GM21717 (cell line): Measurements from ENCODE around the gene PALD1.
"Not testable (repeated sequence)": the region's sequence is repeated elsewhere in the genome, so short reads cannot be mapped to it uniquely, and the experiment has no call there.

Experiments used
- ATAC-seq: cut with Tn5 transposase; IDR thresholded peaks from one replicate; pipeline ENCODE4 v1.9.1; 2021; ENCODE audit warnings: mild to moderate bottlenecking, moderate library complexity; ENCODE audit not compliant: unreplicated experiment

Gene PALD1

DNA sequence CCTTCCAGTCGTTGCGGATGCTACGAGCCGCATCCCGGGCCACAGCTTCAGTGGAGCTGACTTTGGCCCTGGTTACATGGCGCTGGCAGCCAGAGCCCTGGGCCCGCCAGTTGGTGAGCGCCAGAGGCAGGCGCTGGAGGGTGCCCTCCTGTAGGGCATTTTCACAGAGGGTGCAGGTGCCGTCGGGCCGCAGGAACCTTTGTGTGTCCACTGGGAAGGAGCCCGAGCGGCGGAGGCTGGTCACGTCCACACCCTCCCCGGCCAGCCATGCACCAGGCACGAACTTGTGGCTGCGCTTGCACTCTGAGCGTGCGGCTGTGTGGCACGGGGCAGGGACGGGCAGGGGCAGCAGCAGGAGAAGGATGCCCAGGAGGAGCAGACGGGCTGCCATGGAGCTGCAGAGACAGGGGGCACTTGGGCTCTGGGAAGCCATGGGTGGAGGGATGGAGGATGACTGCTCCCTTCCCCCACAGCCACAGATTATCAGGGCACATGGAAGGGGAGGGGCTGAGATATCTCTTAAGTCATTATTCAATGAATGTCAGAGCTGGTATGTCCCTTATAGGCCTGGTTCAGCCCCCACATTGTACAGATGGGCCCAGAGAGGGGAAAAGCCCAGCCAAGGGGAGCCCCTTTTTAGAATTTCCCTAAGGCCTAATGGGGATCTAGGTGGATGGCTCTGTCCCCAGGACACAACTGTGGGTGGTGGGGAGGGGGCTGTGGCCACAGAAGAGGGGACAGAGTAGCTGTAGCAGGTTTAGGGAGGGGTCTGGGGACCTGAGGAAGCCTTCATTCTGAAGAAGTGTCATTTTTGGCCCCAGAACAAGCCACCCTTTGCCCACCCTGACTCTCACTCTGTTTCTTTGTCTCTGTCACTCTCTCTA is 122.2 kb downstream of the PALD1 start:
- ATAC-seq = no peak

- ATAC-seq = no peak
These were observed 123.2 kb downstream of the PALD1 start for GRCh38 chr10:70601746-70602145.

GRCh38 chr10:70602665-70603448 is 124.3 kb downstream of the PALD1 start, which contains the start of gene PRF1:
Gene PRF1, minus strand, starts transcription at chr10:70602741. Its CDS starts 1,839 bp downstream, at chr10:70600902.
- ATAC-seq = no peak

GRCh38 chr10:70603449-70603801 is 124.9 kb downstream of the PALD1 start:
- no peak for ATAC-seq

GRCh38 chr10:70604106-70604505 is 125.5 kb downstream of the PALD1 start:
- no peak for ATAC-seq

DNA sequence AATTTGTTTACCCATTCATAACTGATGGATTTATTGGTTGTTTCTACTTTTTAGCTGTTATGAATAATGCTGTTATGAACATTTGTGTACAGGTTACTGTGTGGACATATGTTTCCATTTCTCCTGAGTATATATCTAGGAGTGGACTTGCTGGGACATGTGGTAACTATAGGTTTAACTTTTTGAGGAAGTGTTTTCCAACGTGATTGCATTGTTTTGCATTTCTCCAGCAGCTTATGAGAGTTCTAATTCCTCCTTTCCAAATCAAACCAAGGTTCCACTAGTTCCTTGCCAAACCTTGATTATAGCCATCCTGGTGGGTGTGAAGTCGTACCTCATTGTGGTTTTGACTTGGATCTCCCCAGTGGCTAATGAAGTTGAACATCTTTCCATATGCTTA is 126.6 kb downstream of the PALD1 start:
- ATAC-seq = no peak

- ATAC-seq = no peak
These were observed 129.4 kb downstream of the PALD1 start for GRCh38 chr10:70607936-70608335.

DNA sequence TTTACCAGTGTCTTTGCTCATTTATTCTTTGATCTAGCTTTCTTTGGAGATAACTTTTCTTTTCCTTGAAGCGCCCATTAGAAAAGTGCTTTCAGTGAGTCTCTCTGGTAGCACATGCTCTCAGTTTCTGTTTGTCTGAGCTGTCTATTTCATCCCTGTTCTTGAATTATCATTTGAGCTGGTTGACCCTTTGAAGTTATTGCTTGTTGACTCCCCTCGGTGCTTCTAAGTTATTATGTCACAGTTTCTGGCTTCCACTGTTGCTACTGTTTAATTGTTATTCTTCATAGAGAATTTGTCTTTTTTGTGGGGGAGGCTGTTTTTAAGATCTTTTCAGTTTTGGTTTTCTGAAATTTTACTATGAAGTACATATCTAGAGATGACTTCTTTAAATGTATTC is 135.4 kb downstream of the PALD1 start:
- no peak for ATAC-seq

DNA sequence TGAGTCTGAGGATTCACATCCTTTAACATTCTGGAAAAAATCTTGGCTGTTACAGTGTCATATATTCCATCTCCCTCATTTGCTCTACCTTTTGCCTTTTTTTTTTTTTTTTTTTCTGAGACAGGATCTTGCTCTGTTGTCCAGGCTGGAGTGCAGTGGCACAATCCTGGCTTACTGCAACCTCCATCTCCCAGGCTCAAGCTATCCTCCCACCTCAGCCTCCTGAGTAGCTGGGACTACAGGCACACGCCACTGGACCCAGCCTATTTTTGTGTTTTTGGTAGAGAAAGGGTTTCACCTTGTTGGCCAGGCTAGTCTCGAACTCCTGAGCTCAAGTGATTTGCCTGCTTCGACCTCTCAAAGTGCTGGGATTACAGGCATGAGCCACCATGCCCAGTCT is 135.8 kb downstream of the PALD1 start:
- not testable (repeated sequence) for ATAC-seq

DNA sequence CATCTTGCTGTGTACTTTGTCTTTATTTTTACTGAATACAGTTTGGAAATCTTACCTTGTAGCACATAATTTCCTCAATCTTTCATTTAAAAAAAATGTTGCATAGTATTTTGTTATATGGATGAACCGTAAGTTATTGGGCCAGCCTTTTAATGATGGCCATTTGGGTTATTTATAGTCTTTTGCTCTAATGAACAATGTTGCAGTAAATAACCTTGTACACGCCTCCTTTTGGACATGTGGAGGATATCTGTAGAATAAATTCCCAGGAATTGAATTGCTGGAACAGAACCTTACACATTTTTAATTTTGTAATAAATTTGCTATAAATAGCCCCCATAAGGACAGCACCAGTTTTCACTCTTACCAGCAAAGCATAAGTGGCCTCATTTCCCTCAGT is 136.6 kb downstream of the PALD1 start:
- no peak for ATAC-seq

GRCh38 chr10:70615784-70616522 is 137.4 kb downstream of the PALD1 start:
- no peak for ATAC-seq

DNA sequence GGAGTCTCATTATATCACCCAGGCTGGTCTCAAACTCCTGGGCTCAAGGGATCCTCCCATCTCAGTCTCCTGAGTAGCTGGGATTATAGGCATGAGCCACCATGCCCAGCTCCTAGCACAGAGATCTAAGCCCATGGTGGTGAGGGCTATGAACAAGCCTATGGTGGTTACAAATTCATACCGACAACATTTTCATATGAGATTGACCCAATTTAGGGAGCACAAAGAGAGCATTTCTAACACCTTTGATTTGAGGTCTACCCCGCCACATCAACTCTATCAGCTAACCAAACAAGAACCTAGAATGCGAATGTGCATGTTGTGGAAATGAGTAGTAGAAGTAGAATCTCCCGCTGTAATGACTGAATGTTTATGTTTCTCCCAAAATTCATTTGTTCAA is 138.2 kb downstream of the PALD1 start:
- ATAC-seq = no peak
